BE2C (cell line): ENCODE results near the gene HNF1B.
"Not testable (repeated sequence)": the region's sequence is repeated elsewhere in the genome, so short reads cannot be mapped to it uniquely, and the experiment has no call there.

Source experiments
- DNase-seq: peaks from one replicate; pipeline ENCODE4 v3.0.0-alpha.2; 2020
- H3K27me3 ChIP-seq: fragments of 250-450 bp; sonication (Bioruptor Pico); 2 replicates; pipeline ENCODE4 v1.5.1; 2020; ENCODE audit warnings: mild to moderate bottlenecking
- H3K36me3 ChIP-seq: fragments of 250-450 bp; sonication (Bioruptor Pico); 2 replicates; pipeline ENCODE4 v1.5.1; 2020; ENCODE audit warnings: mild to moderate bottlenecking
- H3K4me1 ChIP-seq: fragments of 250-450 bp; sonication (Bioruptor Pico); 2 replicates; pipeline ENCODE4 v1.5.1; 2020
- H3K4me3 ChIP-seq: 2 replicates; pipeline ENCODE4 v1.5.1; 2011; ENCODE audit warnings: low read depth, low read length
- H3K9me3 ChIP-seq: fragments of 250-450 bp; sonication (Bioruptor Pico); 2 replicates; pipeline ENCODE4 v1.5.1; 2020
- TF ChIP-seq, protein P1 (sequence below): IDR thresholded peaks from 2 replicates; pipeline ENCODE4 v1.5.1; 2012; ENCODE audit warnings: mild to moderate bottlenecking, low read depth, low read length

Gene HNF1B

DNA sequence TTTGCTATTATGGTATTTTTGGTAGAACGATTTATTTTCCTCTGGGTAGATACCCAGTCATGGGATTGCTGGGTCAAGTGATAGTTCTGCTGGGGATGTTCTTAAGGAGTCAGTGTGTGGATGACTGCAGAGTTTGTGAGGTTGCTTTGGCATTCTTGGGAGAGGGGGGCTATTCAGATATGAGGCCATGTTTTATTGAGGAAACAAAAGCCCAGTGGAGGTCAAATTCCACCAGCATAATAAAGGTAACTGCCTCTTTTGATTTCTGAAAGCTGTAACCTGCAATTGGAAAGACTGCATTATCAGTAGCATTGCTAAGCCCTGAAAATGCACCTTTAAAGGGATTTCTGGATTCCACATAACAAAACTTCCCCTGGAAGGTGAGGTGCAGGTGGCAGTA, 43.7 kb upstream of the HNF1B start:
- Histone ChIP-seq H3K4me1 (no peaks in the 10 kb centered on the region), H3K36me3 (no peaks in the 10 kb centered on the region), H3K4me3 (no peak overlapping the region), H3K9me3 (peaks cover 2% of the 10 kb centered on the region; the same call in 1 of the 2 replicates), H3K27me3 (peaks cover 21% of the 10 kb centered on the region)
- DNase-seq = no peak
- TF ChIP-seq, protein P1, sequence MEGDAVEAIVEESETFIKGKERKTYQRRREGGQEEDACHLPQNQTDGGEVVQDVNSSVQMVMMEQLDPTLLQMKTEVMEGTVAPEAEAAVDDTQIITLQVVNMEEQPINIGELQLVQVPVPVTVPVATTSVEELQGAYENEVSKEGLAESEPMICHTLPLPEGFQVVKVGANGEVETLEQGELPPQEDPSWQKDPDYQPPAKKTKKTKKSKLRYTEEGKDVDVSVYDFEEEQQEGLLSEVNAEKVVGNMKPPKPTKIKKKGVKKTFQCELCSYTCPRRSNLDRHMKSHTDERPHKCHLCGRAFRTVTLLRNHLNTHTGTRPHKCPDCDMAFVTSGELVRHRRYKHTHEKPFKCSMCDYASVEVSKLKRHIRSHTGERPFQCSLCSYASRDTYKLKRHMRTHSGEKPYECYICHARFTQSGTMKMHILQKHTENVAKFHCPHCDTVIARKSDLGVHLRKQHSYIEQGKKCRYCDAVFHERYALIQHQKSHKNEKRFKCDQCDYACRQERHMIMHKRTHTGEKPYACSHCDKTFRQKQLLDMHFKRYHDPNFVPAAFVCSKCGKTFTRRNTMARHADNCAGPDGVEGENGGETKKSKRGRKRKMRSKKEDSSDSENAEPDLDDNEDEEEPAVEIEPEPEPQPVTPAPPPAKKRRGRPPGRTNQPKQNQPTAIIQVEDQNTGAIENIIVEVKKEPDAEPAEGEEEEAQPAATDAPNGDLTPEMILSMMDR = no peak

DNA sequence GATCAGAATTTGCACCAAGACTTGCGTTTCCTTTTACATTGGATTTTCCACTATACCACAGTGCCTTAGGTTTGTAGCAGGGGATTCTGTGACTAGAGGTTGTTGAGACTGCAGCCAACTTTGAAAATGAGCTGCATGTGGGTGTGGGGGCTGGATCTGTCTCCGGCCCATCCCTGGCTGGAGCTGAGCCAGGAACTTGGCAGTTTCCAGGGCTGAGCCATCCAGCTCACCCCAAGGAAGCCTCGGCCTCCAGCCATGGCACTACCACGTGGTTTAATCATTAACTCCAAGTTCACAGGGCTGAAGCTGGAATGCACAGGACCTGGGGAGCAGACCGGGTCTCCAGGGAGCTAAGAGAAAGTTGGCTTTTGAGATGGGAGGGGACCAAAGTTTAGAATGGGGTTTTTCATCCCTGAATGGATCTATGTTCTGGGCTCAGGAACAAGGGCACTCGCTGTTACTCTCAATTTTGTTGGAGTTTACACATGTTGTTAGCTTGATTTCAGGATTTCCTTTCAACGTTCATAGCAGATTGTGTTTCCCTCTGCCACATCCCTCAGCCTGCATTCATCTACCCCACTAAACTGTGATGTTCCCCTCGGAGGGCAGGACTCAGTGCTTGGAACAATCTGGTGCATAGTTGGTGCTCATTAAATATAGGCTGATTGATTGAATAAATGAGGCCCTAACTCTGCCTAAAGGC, 42.3 kb upstream of the HNF1B start:
- Histone ChIP-seq H3K4me1 (no peaks in the 10 kb centered on the region), H3K9me3 (peaks cover 2% of the 10 kb centered on the region; the same call in 1 of the 2 replicates), H3K27me3 (peaks cover 16% of the 10 kb centered on the region), H3K4me3 (no peak overlapping the region), H3K36me3 (no peaks in the 10 kb centered on the region)
- TF ChIP-seq, protein P1 = no peak
- peak; percentile 17 for DNase-seq

DNA sequence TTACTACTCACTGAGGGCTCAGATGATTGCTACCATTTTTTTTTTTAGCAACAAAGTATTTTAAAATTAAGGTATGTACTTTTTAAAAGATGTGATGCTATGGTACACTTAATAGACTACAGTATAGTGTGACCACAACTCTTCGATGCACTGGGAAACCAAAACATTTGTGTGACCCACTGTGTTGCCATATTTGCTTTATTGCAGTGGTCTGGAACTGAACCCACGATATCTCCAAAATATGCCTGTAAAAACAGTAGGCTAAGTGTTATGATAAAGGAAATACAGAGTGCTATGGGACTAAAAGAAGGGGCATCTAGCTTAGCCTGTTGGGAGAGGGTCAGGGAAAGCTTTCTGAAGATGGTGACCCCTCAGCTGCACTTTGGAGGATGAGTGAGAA, 41.6 kb upstream of the HNF1B start:
- H3K4me1 ChIP-seq = no peaks in the 10 kb centered on the region
- no peak overlapping the region for H3K4me3 ChIP-seq
- H3K27me3 ChIP-seq = peaks cover 16% of the 10 kb centered on the region
- H3K9me3 ChIP-seq = peaks cover 2% of the 10 kb centered on the region; the same call in 1 of the 2 replicates
- no peak for DNase-seq
- H3K36me3 ChIP-seq = no peaks in the 10 kb centered on the region
- TF ChIP-seq, protein P1 = no peak

DNA sequence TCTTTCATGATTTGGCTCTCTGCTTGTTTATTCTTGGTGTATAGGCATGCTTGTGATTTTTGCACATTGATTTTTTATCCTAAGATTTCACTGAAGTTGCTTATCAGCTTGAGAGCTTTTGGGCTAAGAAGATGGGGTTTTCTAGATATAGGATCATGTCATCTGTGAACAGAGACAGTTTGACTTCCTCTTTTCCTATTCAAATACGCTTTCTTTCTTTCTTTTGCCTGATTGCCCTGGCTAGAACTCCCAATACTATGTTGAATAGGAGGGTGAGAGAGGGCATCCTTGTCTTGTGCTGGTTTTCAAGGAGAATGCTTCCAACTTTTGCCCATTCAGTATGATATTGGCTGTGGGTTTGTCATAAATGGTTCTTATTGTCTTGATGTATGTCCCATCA, 37.6 kb upstream of the HNF1B start:
- not testable (repeated sequence) for H3K27me3 ChIP-seq, H3K4me1 ChIP-seq, DNase-seq, H3K4me3 ChIP-seq, H3K36me3 ChIP-seq, H3K9me3 ChIP-seq

DNA sequence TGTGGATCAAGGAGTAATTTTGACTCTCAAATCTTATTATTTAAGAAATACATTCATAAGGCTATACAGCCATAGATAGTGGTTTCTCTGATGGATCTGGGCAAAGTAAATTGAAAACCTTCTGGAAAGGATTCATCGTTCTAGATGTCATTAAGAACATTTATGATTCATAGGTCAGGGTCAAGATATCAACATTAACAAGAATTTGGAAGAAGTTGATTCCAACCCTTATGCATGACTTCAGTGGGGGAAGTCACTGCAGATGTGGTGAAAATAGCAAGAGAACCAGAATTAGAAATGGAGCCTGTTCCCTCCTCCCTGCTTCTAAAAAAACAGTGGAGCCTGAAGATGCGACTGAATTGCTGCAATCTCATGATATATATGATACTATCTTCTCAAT, 36.6 kb upstream of the HNF1B start:
- peaks cover 2% of the 10 kb centered on the region; the same call in 1 of the 2 replicates for H3K9me3 ChIP-seq
- H3K4me3 ChIP-seq = no peak overlapping the region
- no peaks in the 10 kb centered on the region for H3K4me1 ChIP-seq
- H3K36me3 ChIP-seq = no peaks in the 10 kb centered on the region
- no peak for DNase-seq
- TF ChIP-seq, protein P1 = no peak
- H3K27me3 ChIP-seq = peaks cover 7% of the 10 kb centered on the region

DNA sequence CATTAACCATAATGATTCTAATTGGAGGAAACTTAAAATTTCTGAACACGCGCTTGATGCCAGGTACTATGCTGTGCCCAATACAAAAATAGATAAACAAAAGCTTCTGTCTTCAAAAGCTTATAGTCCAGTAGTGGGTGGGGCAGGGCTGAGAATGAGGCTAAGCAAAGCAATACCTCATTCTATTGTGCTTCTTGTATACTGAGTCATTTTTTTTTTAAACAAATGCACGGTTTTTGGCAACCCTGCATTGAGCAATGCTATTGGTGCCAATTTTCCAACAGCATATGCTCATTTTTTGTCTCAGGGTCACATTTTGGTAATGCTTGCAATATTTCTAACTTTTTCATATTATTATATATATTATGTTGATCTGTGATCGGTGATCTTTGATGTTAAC, 34.7 kb upstream of the HNF1B start:
- H3K4me3 ChIP-seq = no peak overlapping the region
- no peaks in the 10 kb centered on the region for H3K4me1 ChIP-seq
- peaks cover 4% of the 10 kb centered on the region for H3K27me3 ChIP-seq
- H3K36me3 ChIP-seq = no peaks in the 10 kb centered on the region
- no peaks in the 10 kb centered on the region for H3K9me3 ChIP-seq
- TF ChIP-seq, protein P1 = no peak
- DNase-seq = no peak

DNA sequence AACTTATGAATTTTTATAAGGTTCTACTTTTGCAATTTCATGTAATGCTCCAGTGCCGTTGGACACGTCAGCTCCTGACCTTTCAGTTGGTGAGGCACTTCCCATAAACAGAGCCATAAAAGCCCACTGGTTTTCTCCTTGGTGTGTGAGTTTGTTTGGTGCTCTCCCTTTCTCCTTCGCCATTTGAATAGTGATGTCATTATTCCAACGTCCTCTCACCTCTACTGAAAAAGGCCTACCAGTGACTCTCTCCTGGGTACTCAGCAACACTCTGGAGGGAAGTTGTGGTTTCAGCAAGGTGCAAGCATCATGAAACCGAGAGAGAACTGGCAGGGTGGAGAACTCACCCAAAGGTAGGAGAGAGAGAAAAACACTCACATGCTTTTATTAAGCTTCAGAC, 29.6 kb upstream of the HNF1B start:
- TF ChIP-seq, protein P1 = no peak
- H3K27me3 ChIP-seq = peaks cover 5% of the 10 kb centered on the region; the same call in 1 of the 2 replicates
- no peaks in the 10 kb centered on the region for H3K9me3 ChIP-seq
- H3K36me3 ChIP-seq = no peaks in the 10 kb centered on the region
- H3K4me1 ChIP-seq = no peaks in the 10 kb centered on the region
- no peak overlapping the region for H3K4me3 ChIP-seq
- no peak for DNase-seq
